ENCODE data around the gene TMEM151A.
A peak's percentile ranks its signal among the peaks of the same experiment; 100 is the strongest.
"Not testable (repeated sequence)": the region's sequence is repeated elsewhere in the genome, so short reads cannot be mapped to it uniquely, and the experiment has no call there.

The TMEM151A gene

GRCh38 chr11:66310324-66310723, 18.6 kb downstream of the TMEM151A start:
- H3K36me3 ChIP-seq: no peaks in the 10 kb centered on the region
- H3K27me3 ChIP-seq: peaks cover 0 to 16% of the 10 kb centered on the region in 2 donors
- intact Hi-C loops (cut with DNase I; ENCODE audit: low total_unique reads): loop anchor here (1.0 to 5.0 kb wide), 3 partner anchors 18 to 77 kb away; partner anchors contain the start of genes B4GAT1 and BRMS1
- TF ChIP-seq CTCF (IDR thresholded peaks at IDR 0.05): no peak
- DNase-seq: no peak
- H3K27ac ChIP-seq: no peak overlapping the region
- peaks cover 0 to 16% (median 10%) of the 10 kb centered on the region in 4 donors for H3K4me1 ChIP-seq
- H3K9me3 ChIP-seq: no peaks in the 10 kb centered on the region
- no peak overlapping the region for H3K4me3 ChIP-seq

- not testable (repeated sequence) for H3K9me3 ChIP-seq, H3K27ac ChIP-seq, H3K4me3 ChIP-seq, DNase-seq, H3K36me3 ChIP-seq
- intact Hi-C loops (cut with DNase I; ENCODE audit: low total_unique reads): loop anchor here (1.0 to 5.0 kb wide), 3 partner anchors 17 to 76 kb away; partner anchors contain the start of genes B4GAT1 and BRMS1
- peaks cover 0 to 19% (median 12%) of the 10 kb centered on the region in 4 donors for H3K4me1 ChIP-seq
- peaks cover 0 to 22% of the 10 kb centered on the region in 2 donors for H3K27me3 ChIP-seq
Measured at GRCh38 chr11:66310803-66311440, 19.2 kb downstream of the TMEM151A start.

GRCh38 chr11:66311470-66311964, 19.8 kb downstream of the TMEM151A start:
- Histone ChIP-seq H3K4me3 (peak overlapping the region; percentile 49 to 58), H3K4me1 (peaks cover 0 to 25% (median 18%) of the 10 kb centered on the region in 4 donors), H3K27me3 (peaks cover 0 to 28% of the 10 kb centered on the region in 2 donors), H3K9me3 (no peaks in the 10 kb centered on the region), H3K36me3 (no peaks in the 10 kb centered on the region), H3K27ac (peak overlapping the region; percentile 45 to 67)
- TF ChIP-seq CTCF (IDR thresholded peaks at IDR 0.05): no peak
- intact Hi-C loops (cut with DNase I; ENCODE audit: low total_unique reads): loop anchor here (5.0 kb wide), 2 partner anchors 36 to 76 kb away; partner anchors contain the start of genes B4GAT1 and BRMS1
- DNase-seq: no peak

- no peaks in the 10 kb centered on the region for H3K36me3 ChIP-seq
- intact Hi-C loops (cut with DNase I; ENCODE audit: low total_unique reads): loop anchor here (5.0 kb wide), 2 partner anchors 35 to 75 kb away; partner anchors contain the start of genes B4GAT1 and BRMS1
- peak; percentile 89 to 92 for TF ChIP-seq CTCF (IDR thresholded peaks at IDR 0.05)
- peak overlapping the region; percentile 49 to 58 for H3K4me3 ChIP-seq
- no peaks in the 10 kb centered on the region for H3K9me3 ChIP-seq
- DNase-seq: peak; percentile 91 to 95
- peaks cover 0 to 33% of the 10 kb centered on the region in 2 donors for H3K27me3 ChIP-seq
- H3K4me1 ChIP-seq: peaks cover 0 to 30% (median 24%) of the 10 kb centered on the region in 4 donors
- H3K27ac ChIP-seq: peak overlapping the region; percentile 45 to 67
Measured at GRCh38 chr11:66311965-66312548, 20.4 kb downstream of the TMEM151A start.

- peaks cover 0 to 37% (median 31%) of the 10 kb centered on the region in 4 donors for H3K4me1 ChIP-seq
- peak overlapping the region; percentile 49 to 58 for H3K4me3 ChIP-seq
- H3K9me3 ChIP-seq: no peaks in the 10 kb centered on the region
- intact Hi-C loops (cut with DNase I; ENCODE audit: low total_unique reads): loop anchor here (5.0 kb wide), 2 partner anchors 35 to 75 kb away; partner anchors contain the start of genes B4GAT1 and BRMS1
- H3K36me3 ChIP-seq: no peaks in the 10 kb centered on the region
- peaks cover 0 to 39% of the 10 kb centered on the region in 2 donors for H3K27me3 ChIP-seq
- peak; percentile 99 for DNase-seq
- H3K27ac ChIP-seq: peak overlapping the region; percentile 57 to 69
- no peak for TF ChIP-seq CTCF (IDR thresholded peaks at IDR 0.05)
Measured at GRCh38 chr11:66312549-66313320, 21.0 kb downstream of the TMEM151A start.

Measured in tibial artery (tissue), 4 donors.